ENCODE measurements around the gene EXOC3.

GRCh38 chr5:428754-429452 is 14.1 kb upstream of the EXOC3 start:
- TF ChIP-seq EZH2 (IDR thresholded peaks at IDR 0.05; ENCODE audit: borderline replicate concordance, low read length) = no peak
- TF ChIP-seq, protein P1, sequence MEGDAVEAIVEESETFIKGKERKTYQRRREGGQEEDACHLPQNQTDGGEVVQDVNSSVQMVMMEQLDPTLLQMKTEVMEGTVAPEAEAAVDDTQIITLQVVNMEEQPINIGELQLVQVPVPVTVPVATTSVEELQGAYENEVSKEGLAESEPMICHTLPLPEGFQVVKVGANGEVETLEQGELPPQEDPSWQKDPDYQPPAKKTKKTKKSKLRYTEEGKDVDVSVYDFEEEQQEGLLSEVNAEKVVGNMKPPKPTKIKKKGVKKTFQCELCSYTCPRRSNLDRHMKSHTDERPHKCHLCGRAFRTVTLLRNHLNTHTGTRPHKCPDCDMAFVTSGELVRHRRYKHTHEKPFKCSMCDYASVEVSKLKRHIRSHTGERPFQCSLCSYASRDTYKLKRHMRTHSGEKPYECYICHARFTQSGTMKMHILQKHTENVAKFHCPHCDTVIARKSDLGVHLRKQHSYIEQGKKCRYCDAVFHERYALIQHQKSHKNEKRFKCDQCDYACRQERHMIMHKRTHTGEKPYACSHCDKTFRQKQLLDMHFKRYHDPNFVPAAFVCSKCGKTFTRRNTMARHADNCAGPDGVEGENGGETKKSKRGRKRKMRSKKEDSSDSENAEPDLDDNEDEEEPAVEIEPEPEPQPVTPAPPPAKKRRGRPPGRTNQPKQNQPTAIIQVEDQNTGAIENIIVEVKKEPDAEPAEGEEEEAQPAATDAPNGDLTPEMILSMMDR (IDR thresholded peaks at IDR 0.05; ENCODE audit: low read length) = no peak

Measured in OCI-LY1 (cell line).